NCI-H128 (cell line): ENCODE data around the gene RELN.
A peak's percentile ranks its signal among the peaks of the same experiment; 100 is the strongest.
"Not testable (repeated sequence)": the region's sequence is repeated elsewhere in the genome, so short reads cannot be mapped to it uniquely, and the experiment has no call there.

Experiments used
- DNase-seq: peaks from one replicate; lab custom pipeline; 2025; ENCODE audit not compliant: unreplicated experiment; lab: John Stamatoyannopoulos, UW

The RELN gene

GRCh38 chr7:103905997-103906396 is 83.5 kb downstream of the RELN start:
- no peak for DNase-seq

- DNase-seq = no peak
Observed at GRCh38 chr7:103902917-103903316, 86.5 kb downstream of the RELN start.

- not testable (repeated sequence) for DNase-seq
Observed at GRCh38 chr7:103896826-103897225, 92.6 kb downstream of the RELN start.

- no peak for DNase-seq
Observed at GRCh38 chr7:103894656-103895596, 94.5 kb downstream of the RELN start.

- DNase-seq = no peak
Observed at GRCh38 chr7:103893350-103893749, 96.1 kb downstream of the RELN start.

GRCh38 chr7:103889451-103889850 is 100.0 kb downstream of the RELN start:
- no peak for DNase-seq

GRCh38 chr7:103888603-103889153 is 100.8 kb downstream of the RELN start:
- DNase-seq = no peak

GRCh38 chr7:103887853-103888602 is 101.4 kb downstream of the RELN start:
- no peak for DNase-seq

- no peak for DNase-seq
Observed at GRCh38 chr7:103887050-103887449, 102.4 kb downstream of the RELN start.

- DNase-seq = no peak
Observed at GRCh38 chr7:103879928-103880600, 109.4 kb downstream of the RELN start.

- DNase-seq = no peak
Observed at GRCh38 chr7:103879411-103879810, 110.0 kb downstream of the RELN start.

- no peak for DNase-seq
Observed at GRCh38 chr7:103877565-103877964, 111.9 kb downstream of the RELN start.

GRCh38 chr7:103875718-103876117 is 113.7 kb downstream of the RELN start:
- no peak for DNase-seq

- no peak for DNase-seq
Observed at GRCh38 chr7:103871473-103871872, 118.0 kb downstream of the RELN start.

GRCh38 chr7:103870664-103871063 is 118.8 kb downstream of the RELN start:
- DNase-seq = no peak

GRCh38 chr7:103867874-103868273 is 121.6 kb downstream of the RELN start:
- no peak for DNase-seq

- peak; percentile 41 for DNase-seq
Observed at GRCh38 chr7:103866919-103867318, 122.5 kb downstream of the RELN start.

GRCh38 chr7:103865442-103865841 is 124.0 kb downstream of the RELN start:
- no peak for DNase-seq

GRCh38 chr7:103862302-103863035 is 127.0 kb downstream of the RELN start:
- DNase-seq = no peak

GRCh38 chr7:103859709-103860108 is 129.7 kb downstream of the RELN start:
- DNase-seq = no peak
